GM19467 (cell line): Measurements from ENCODE around the gene GK2.

Experiments used
- ATAC-seq: cut with Tn5 transposase; IDR thresholded peaks from one replicate; pipeline ENCODE4 v1.9.1; 2021; ENCODE audit warnings: mild to moderate bottlenecking, moderate library complexity; ENCODE audit not compliant: unreplicated experiment

The GK2 gene

DNA sequence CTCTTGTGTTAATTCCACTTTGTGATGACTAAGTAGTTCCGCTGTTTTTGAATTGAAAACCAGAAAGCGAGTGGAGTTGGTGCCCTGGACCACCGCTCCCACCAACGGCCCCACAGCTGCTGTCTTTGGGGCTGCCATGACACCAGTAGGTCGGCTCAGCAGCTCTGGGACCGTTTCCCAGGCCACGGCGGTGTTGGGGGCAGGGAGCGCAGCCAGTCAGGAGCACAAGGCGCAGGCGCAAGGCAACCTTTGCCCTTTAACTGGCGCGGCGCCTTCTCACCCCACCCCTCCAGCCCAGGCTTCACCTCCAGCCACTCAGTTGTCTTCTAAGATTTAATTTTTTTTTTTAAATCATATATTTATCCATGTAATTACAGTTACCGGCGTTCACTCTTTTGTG lies at the start of gene GK2:
TSS of gene GK2 (minus strand) at position 166 of the 400 bp plus-strand sequence. CDS start at position 138, 28 bp downstream.
- no peak for ATAC-seq

DNA sequence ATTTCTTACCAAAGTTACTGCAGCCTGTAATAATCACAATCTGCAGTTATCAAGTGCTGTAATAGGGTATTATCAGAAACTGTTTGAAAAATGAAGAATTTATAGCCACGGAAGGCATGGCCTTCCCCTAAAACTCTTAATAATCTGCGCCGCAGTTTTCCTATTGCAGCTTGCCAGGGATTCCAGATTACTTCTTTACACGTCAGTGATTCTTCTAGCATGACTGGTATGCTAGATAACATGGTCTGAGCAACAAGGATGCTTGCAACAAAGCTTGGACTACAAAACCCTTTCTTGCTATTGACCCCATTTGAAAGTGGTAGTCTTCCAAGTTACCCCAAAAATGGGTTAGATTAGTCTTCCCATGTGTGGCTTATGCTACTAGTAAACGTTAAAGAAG lies 47.2 kb upstream of the GK2 start:
- no peak for ATAC-seq

DNA sequence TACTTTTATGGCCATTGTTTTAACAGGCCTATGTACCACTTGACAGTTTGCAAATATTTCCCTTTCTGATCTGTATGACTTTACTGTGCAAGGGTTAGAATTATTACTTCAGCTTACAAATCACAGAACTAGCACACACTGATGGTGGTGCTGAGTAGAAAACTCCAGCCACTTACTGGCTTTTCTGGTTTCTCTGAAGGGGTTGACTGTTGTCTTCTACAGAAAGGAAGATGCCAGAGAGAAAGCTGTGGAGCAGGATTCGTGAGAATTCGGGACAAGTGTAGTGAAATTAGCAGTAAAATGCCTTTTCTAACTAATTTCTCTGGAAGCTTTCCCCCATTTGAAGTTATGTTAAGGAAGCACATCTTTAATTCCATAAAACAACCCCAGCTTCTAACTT lies 46.6 kb upstream of the GK2 start:
- no peak for ATAC-seq

DNA sequence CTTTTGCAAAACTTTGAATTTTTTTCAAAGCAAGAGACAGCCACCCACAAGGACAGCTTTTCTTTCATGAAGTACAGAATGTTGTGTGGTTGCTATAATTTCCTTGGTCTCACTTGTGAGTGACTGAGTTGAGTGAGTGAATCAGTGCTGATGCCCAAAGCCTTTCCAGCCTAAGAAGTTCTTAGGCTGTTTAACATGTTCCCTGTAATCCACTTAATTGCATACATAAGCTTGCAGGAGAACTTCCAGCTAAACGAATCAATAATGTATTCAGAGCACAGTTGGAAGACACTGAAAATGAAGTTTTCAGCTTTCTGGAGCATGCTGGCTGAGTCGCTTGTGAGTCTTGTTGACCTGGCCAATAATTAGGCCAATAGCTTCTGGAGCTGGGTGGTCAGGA lies 42.0 kb upstream of the GK2 start:
- no peak for ATAC-seq

DNA sequence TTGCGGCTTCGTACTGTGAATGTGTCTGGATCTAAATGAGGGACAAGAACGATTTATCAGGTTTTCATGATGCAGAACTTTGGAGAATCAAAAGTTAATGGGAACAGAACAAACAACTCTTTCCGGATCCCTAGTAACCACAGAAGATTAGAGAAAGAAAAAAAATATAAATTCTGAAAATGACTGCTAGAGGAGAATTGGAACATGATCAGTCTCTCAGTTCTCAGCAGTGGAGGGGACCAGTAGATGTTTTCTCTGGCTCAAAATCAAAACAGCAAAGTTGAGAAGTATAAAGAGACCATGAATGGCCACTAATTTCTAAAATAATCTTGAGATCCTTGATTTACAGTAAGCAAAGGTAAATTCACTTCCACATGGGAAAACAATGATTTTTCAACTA lies 38.1 kb upstream of the GK2 start:
- ATAC-seq: no peak

DNA sequence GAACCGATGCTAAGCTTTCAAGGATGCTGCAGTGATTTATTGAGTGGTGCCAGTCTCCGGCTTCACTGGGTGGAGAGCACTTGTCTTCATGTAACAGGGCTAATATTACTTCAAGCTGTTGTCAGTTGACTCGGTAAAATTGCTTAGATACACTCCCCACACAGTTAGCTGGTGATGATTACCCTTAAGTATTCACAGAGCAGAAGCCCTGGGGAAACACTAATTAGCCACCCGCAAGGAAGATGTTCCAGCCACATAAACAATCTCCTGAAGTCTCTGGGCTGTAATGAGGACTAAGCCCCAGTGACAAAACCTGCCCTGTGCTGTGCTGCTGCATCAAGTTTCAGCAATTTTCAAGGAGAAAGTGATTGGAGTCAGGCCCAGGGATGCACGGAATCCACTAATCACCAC lies 37.3 kb upstream of the GK2 start:
- ATAC-seq: no peak

DNA sequence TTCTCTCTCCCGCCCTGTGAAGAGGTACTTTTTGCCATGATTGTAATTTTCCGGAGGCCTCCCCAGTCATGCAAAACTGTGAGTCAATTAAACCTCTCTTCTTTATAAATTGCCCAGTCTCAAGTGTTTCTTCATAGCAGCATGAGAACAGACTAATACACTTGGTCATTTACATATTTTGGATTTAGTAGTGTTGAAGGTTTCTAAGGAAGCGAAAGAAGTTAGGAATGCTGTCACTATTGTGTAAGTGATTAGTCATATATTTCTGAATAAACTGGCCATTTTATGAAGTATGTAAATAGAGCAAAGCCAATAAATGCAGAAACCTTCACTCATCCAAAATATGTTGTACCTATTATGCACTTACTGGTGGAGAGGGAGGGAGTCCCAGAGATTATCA lies 34.4 kb upstream of the GK2 start:
- no peak for ATAC-seq

DNA sequence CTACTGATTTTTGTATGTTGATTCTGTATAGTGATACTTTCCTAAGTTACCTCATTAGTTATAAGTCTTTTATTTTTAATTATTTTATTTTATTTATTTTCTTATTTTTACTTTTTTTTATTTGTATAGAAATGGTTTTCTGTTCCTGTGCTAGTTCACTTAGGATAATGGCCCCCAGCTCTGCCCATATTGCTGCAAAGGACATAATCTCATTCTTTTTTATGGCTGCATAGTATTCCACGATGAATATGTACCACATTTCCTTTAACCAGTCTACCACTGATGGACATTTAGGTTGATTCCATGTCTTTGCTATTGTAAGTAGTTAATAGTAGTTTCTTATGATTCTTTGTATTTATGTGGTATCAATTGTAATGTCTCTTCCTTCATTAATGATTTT lies 31.5 kb upstream of the GK2 start:
- no peak for ATAC-seq

DNA sequence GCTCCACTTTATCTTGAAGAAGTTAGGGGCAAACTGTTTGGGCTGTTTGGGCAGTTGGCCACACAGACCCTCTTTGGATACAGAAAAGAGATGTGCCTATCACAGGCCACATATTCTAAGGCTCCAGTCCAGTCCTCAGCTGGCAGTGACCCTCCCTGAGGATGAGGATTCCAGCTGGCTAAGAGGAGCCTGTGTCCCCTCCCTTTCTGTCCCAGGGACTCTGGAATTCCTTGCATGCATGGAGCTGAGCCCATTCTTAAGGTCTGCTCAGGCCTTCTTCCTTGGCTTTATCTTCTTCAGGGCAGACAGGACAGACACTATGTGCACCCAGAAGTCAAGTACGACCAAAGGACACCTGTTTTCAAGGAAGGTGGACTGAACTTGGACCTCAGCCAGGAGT lies 23.8 kb upstream of the GK2 start:
- no peak for ATAC-seq

DNA sequence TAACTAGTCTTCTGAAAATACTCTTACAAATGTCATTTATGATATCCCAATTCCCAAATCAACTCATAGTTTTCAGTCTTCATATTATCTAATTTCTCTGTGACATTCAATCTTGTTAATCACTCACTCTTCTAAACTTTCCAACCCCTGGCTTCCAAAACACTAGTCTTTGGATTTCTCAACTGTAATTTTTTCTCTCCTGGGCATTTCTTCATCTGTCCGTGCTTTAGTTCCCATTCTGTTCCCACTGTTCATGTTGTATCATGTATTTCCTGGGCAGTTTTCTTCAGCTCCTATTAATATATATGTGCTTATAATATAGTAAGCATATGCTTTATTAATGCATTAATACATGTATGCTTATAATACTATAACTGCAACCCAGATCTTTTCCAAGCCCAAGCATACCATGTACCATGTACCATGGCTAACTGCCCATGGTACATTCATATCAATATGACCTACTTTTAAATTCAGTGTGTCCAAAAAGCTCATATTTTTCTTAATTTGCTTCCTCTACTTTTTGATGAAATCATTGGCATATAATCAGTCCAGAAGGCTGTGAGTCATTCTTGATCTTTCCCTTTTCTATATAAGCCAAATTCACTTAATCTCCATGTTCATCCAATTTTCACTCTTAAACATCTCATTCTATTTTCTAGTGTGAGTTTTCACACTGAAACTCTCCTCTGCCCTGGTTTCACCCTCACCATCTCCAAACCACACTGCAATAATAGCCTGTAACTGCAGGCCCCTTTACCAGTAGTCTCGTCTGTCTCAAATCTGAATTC lies 21.3 kb upstream of the GK2 start:
- ATAC-seq: no peak

DNA sequence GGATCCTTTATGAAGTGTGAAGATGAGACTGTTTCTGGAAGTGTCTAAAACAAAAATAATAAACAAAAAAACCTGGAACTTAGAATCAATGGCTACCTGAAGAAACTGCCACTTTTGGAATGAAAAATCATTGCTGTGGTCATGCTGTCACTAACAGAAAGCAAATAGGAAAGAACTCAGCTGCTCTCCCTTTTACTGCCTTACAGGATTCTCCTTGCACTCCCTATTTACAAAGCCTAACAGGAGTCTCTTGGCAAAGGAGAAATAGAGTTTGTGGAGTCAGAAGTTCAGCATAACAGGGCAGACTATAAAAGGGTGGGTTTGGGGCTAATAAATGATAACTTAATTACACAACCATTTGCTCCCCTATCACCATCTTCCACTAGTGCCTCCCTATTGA lies 19.0 kb upstream of the GK2 start:
- ATAC-seq: no peak

DNA sequence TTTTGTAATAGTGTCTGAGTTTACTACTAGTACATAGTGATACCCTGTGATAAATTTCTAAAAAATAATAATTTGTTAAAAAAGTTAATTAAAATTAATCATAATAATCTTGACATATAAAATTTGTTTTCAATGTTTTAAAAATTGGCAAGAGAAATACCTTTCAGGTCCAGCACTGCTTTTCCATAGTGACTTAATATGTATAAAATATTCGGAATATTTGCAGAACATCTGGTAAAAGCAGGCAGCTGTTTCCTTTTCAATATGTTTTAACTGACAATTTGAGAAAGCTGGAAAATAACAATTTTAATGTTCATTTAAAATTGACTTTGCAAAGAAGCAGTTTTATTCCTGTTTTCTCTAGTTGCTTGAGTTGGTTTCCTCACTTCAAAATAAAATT lies 17.6 kb upstream of the GK2 start:
- no peak for ATAC-seq

DNA sequence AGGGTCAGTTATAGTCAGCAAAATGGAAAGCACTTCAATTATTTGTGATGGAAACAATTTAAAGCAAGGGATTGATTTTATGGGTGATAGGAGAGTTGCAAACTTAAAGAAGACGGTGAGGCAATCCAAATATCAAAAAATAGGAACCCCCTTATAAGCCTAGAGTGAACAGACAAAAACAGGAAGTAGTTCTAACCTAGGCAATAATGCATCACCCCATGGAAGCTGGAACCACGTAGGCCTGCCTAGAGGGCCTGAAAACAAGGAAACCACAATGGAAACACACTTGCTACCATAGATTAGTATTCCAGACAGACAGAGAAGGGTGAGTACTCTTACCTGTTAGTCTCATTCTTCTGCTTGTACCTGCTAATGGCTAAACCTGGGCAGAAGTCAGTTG lies 13.5 kb upstream of the GK2 start:
- no peak for ATAC-seq

DNA sequence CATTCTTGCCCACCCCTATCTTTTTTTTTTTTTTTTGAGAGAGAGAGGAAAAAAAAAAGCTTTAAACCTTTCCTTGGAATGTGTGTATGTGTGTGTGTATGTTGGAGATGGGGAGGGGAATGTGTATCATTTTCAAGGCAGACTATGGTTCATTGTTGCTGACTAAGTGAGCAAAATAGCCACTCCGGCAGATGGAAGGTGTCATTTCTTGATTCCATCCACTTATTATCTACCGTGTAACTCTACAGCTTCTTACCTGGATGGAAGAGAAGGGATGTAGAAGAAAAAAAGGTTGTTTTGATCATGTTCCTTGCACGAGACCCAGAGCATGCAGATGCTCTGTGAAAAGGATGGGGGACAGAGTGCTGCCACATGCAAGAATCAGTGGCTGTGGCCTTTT lies 5.9 kb upstream of the GK2 start:
- ATAC-seq: no peak

DNA sequence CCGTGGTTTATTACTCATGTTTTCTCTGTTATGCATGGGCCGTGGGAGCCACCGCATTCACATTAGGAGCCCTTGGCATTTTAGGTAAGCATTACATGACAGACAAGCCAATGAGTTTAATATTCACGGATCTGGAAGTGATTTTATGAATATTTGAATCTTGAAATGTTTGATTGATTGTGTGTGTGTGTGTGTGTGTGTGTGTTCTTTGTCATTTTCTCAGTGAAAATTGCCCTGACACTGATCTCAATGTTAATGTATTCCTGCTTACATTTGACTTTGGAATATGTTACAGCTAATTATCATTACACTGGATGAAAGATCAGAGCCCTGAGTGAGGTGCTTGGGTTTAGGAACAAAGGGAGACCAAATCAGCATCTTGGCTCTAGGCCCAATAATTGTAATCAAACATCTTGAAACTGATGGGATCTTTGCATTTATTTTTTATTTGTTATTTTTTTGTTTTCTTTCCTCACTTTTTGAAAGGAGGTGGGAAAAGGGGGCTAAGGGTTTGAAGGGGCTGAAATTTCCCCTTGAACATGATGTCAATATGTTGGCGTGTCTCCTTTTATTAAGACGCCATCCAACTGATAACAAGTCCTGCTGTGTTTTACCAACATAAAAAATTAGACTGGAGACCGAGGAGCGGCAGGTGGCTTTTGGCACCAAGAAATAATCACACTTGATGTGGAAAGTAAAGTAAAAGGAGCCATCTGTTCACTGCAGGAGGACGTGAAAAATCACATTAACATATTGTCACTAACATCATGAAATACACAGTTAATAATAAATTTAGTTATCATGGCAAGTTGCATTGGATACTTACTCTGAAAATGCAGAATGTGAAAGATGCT lies 5.2 kb upstream of the GK2 start:
- ATAC-seq: no peak

DNA sequence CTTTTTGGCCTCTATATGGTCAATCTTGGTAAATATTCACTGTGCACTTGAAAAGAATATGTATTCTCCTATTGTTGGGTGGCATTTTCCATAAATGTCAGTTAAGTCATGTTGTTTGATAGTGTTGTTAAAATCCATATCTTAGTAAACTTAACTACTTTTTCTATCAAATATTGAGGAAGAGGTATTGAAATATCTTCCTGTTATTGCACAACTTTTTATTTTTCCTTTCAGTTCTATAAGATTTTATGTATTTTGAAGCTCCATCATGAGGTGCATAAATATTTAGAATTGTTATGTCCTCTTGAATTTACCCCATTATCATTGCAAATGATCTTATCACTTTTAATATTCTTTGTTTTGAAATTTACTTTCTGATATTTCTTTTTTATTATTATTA lies 3.4 kb downstream of the GK2 start:
- ATAC-seq: no peak

DNA sequence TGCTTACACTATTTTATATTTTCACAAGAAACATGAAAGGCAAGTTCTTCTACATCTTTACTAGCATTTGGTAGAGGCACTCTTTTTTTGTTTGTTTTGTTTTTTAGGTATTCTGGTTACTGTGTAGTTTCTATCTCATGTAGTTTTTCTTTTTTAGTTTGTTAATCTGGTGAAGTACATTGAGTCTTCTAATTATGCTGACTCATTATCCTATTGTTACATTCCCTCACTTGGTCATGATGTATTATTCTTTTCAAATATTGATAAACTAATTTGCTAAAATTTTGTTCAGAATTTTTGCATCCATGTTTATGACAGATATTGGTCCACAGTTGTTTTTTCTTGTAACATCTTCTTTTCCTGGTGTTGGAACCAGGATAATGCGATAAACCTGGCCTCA lies 4.7 kb downstream of the GK2 start:
- no peak for ATAC-seq

DNA sequence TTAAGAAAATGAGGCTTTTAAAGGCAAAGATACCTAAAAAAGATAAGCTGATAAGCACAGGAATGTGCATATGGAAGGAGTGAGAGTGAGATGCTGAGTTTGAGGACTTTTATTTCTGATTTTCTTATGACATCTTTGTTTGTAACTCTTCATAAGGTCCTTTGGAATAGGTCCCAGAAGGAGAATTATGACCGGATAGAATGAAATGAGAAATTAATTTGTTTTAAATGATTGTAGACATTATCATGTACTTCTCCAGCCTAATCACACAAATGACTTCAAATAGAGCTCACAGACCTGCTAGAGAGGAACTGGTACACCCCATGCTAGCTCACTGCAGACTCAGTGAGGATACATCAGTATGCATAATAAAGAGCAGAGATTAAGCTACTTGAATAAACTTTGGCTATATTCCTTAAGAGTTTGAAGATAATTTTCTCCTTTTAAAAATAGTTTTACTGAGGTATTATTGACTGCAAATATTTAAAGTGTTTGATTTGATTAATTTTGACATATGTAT lies 5.6 kb downstream of the GK2 start:
- no peak for ATAC-seq

DNA sequence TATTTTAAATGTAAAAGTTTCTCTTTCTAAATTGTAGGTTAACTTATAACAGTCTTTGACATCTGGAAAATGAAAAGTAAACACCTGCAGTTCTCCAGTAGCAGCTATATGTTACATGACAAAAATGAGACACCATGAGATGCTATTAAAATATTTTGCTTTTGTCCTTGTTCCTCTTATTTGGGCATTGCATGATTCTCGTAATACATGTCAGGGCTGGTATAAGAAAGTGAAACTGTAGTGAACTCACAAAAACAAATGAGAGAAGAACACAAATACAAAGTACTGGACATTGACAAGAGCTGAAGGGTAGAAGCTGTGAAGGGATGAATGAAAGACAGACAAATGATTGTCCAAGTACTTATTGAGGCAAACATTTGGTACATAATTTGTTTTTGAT lies 9.0 kb downstream of the GK2 start:
- ATAC-seq: no peak

DNA sequence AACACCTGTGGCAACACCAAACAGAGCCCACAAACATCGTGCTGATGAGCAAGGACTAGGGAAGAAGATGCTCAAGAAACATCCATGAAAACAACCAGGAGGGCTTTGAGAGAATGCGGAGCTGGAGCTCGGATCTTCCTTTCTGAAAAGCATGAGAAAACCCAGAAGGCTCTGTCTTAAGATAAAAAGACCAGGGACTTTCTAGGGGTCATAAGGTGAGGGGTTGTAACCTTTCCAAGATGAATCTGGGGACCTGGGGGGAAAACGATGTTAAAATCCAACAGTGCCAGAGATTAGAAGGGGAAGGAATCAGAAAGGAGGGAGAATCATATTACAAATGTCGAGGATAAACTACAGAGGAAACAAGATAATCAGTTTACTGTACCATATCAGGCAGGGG lies 10.1 kb downstream of the GK2 start:
- ATAC-seq: no peak

DNA sequence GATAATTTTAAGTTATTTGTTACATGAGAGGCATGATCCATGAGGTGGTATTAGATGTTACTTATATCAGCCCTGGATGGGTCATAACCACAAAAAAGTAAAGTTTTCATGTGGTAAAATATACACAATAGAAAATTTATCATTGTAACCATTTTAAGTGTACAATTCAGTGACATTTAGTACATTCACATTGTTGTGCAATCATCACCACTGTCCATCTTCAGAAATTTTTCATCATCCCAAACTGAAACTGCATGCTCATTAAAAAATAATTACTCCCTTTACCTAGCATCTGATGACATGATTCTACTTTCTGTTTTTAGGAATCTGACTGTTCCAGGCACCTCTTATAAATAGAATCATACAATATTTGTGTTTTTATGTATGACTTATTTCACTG lies 11.2 kb downstream of the GK2 start:
- ATAC-seq: no peak

DNA sequence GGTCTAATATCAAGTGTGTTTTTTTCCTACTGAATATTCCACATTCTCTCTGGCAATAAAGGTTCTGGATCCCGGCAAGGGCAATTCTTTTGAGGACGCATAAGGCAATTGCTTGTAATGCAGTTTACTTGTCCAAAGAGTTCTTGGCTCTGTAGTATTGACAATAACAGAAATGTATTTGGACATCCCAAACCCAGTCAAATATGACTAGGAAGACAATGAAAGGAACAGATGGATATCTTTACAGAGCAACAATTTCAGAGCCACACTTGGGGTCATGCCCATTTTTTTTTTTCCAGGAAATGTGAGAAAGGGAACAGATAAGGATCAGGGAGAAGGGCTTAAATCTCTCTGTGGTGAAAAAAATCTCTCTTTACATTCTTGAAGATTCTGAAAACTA lies 12.2 kb downstream of the GK2 start:
- no peak for ATAC-seq
